Astrocyte (in vitro differentiated cells and primary cell): ENCODE measurements around the gene SIN3B.

Source experiments
- CTCF ChIP-seq: IDR thresholded peaks from 2 replicates; pipeline ENCODE4 v1.5.1; 2011; ENCODE audit warnings: low read depth, mild to moderate bottlenecking, inconsistent platforms, low read length, moderate library complexity; ENCODE audit not compliant: insufficient read depth
- EZH2 ChIP-seq: IDR thresholded peaks from 2 replicates; pipeline ENCODE4 v1.6.1; 2012; ENCODE audit warnings: mild to moderate bottlenecking, low read length, inconsistent platforms; ENCODE audit not compliant: insufficient read depth

GRCh38 chr19:16795731-16796130, 33.5 kb upstream of the SIN3B start:
- no peak for TF ChIP-seq EZH2
- TF ChIP-seq CTCF, result no peak
